ENCODE measurements around the gene SAMD5.

GRCh38 chr6:147548921-147549475 is 40.5 kb downstream of the SAMD5 start:
- TF ChIP-seq, protein P1, sequence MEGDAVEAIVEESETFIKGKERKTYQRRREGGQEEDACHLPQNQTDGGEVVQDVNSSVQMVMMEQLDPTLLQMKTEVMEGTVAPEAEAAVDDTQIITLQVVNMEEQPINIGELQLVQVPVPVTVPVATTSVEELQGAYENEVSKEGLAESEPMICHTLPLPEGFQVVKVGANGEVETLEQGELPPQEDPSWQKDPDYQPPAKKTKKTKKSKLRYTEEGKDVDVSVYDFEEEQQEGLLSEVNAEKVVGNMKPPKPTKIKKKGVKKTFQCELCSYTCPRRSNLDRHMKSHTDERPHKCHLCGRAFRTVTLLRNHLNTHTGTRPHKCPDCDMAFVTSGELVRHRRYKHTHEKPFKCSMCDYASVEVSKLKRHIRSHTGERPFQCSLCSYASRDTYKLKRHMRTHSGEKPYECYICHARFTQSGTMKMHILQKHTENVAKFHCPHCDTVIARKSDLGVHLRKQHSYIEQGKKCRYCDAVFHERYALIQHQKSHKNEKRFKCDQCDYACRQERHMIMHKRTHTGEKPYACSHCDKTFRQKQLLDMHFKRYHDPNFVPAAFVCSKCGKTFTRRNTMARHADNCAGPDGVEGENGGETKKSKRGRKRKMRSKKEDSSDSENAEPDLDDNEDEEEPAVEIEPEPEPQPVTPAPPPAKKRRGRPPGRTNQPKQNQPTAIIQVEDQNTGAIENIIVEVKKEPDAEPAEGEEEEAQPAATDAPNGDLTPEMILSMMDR (conservative IDR thresholded peaks at IDR 0.05), result no peak
- TF ChIP-seq ZFX (IDR thresholded peaks at IDR 0.05), result no peak
